ENCODE data around the gene TMEM92.

DNA sequence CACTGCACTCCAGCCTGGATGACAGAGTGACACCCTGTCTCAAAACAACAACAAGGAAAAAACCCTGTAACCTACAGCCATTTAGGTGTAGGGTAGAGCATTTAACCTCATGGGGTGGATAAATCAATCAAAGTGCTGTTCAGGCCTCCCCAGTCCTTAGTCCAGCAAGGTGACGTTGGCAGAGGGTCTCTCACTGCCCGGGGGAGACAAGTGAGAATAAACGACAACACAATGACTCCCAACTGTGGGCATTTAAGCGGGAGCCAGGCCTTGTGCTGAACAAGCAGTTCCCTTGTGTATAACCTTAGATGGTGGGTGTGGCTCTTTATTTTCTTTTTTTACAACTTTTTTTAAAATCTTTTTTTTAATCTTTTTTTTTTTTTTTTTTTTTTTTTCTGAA, 29.3 kb downstream of the TMEM92 start:
- TF ChIP-seq, protein P1, sequence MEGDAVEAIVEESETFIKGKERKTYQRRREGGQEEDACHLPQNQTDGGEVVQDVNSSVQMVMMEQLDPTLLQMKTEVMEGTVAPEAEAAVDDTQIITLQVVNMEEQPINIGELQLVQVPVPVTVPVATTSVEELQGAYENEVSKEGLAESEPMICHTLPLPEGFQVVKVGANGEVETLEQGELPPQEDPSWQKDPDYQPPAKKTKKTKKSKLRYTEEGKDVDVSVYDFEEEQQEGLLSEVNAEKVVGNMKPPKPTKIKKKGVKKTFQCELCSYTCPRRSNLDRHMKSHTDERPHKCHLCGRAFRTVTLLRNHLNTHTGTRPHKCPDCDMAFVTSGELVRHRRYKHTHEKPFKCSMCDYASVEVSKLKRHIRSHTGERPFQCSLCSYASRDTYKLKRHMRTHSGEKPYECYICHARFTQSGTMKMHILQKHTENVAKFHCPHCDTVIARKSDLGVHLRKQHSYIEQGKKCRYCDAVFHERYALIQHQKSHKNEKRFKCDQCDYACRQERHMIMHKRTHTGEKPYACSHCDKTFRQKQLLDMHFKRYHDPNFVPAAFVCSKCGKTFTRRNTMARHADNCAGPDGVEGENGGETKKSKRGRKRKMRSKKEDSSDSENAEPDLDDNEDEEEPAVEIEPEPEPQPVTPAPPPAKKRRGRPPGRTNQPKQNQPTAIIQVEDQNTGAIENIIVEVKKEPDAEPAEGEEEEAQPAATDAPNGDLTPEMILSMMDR (IDR thresholded peaks at IDR 0.05; ENCODE audit: low read depth, low read length) = no peak
- no peak for TF ChIP-seq EZH2phosphoT487 (IDR thresholded peaks at IDR 0.05; ENCODE audit: low read depth)

All from OCI-LY3 (cell line).